NCI-H748 (cell line): ENCODE results near the gene MCF2.
"Not testable (repeated sequence)": the region's sequence is repeated elsewhere in the genome, so short reads cannot be mapped to it uniquely, and the experiment has no call there.

Experiments used
- DNase-seq: peaks from one replicate; lab custom pipeline; 2025; ENCODE audit not compliant: unreplicated experiment; lab: John Stamatoyannopoulos, UW

Gene MCF2

GRCh38 chrX:139708067-139708466 lies at the start of gene MCF2:
MCF2 (minus strand) TSS chrX:139708167; CDS start chrX:139651744, 56,423 bp downstream.
- DNase-seq: no peak

- DNase-seq: no peak
Measured at GRCh38 chrX:139751053-139751452, 43.1 kb upstream of the MCF2 start.

GRCh38 chrX:139750390-139750789 lies 42.4 kb upstream of the MCF2 start:
- no peak for DNase-seq

GRCh38 chrX:139739138-139739537 lies 31.2 kb upstream of the MCF2 start:
- no peak for DNase-seq

GRCh38 chrX:139738581-139738980 lies 30.6 kb upstream of the MCF2 start:
- no peak for DNase-seq

- DNase-seq: no peak
Measured at GRCh38 chrX:139736151-139736550, 28.2 kb upstream of the MCF2 start.

GRCh38 chrX:139734996-139735395 lies 27.0 kb upstream of the MCF2 start:
- no peak for DNase-seq

GRCh38 chrX:139725720-139726119 lies 17.8 kb upstream of the MCF2 start:
- DNase-seq: no peak

- no peak for DNase-seq
Measured at GRCh38 chrX:139724626-139725025, 16.7 kb upstream of the MCF2 start.

GRCh38 chrX:139720979-139721378 lies 13.0 kb upstream of the MCF2 start:
- no peak for DNase-seq

GRCh38 chrX:139720136-139720535 lies 12.2 kb upstream of the MCF2 start:
- no peak for DNase-seq

GRCh38 chrX:139702658-139703057 lies 5.3 kb downstream of the MCF2 start:
- DNase-seq: no peak

GRCh38 chrX:139692908-139693307 lies 15.1 kb downstream of the MCF2 start:
- DNase-seq: no peak

GRCh38 chrX:139692506-139692849 lies 15.5 kb downstream of the MCF2 start:
- no peak for DNase-seq

- DNase-seq: peak; percentile 25
Measured at GRCh38 chrX:139691843-139692505, 16.0 kb downstream of the MCF2 start.

GRCh38 chrX:139691493-139691842 lies 16.5 kb downstream of the MCF2 start:
- DNase-seq: peak; percentile 25

- DNase-seq: not testable (repeated sequence)
Measured at GRCh38 chrX:139685175-139685574, 22.8 kb downstream of the MCF2 start.

GRCh38 chrX:139680356-139680755 lies 27.6 kb downstream of the MCF2 start:
- peak; percentile 8 for DNase-seq

- DNase-seq: no peak
Measured at GRCh38 chrX:139647597-139647996, 60.4 kb downstream of the MCF2 start.

- no peak for DNase-seq
Measured at GRCh38 chrX:139642241-139642927, 65.6 kb downstream of the MCF2 start.

- no peak for DNase-seq
Measured at GRCh38 chrX:139640259-139640658, 67.7 kb downstream of the MCF2 start.

- peak; percentile 0 for DNase-seq
Measured at GRCh38 chrX:139639253-139639652, 68.7 kb downstream of the MCF2 start.

- no peak for DNase-seq
Measured at GRCh38 chrX:139600105-139600504, 107.9 kb downstream of the MCF2 start.
